GM19023 (cell line): ENCODE measurements around the gene CRYL1.

Experiments used
- ATAC-seq: cut with Tn5 transposase; IDR thresholded peaks from one replicate; pipeline ENCODE4 v1.9.1; 2021; ENCODE audit warnings: mild to moderate bottlenecking, moderate library complexity; ENCODE audit not compliant: unreplicated experiment

CRYL1 gene

GRCh38 chr13:20428666-20429644 is 96.7 kb downstream of the CRYL1 start:
- no peak for ATAC-seq

- ATAC-seq, result no peak
Measured at GRCh38 chr13:20426766-20427448, 98.8 kb downstream of the CRYL1 start.

- ATAC-seq, result peak; percentile 84
Measured at GRCh38 chr13:20425819-20426219, 99.8 kb downstream of the CRYL1 start.

- no peak for ATAC-seq
Measured at GRCh38 chr13:20424949-20425348, 100.7 kb downstream of the CRYL1 start.

GRCh38 chr13:20424559-20424852 is 101.2 kb downstream of the CRYL1 start:
- ATAC-seq, result no peak

- no peak for ATAC-seq
Measured at GRCh38 chr13:20422362-20422761, 103.3 kb downstream of the CRYL1 start.

GRCh38 chr13:20420938-20421337 is 104.7 kb downstream of the CRYL1 start:
- ATAC-seq, result no peak

- ATAC-seq, result no peak
Measured at GRCh38 chr13:20418953-20419352, 106.7 kb downstream of the CRYL1 start.

GRCh38 chr13:20416223-20416745 is 109.4 kb downstream of the CRYL1 start:
- ATAC-seq, result no peak

GRCh38 chr13:20415694-20416107 is 110.0 kb downstream of the CRYL1 start:
- no peak for ATAC-seq

- ATAC-seq, result no peak
Measured at GRCh38 chr13:20415306-20415679, 110.4 kb downstream of the CRYL1 start.

- no peak for ATAC-seq
Measured at GRCh38 chr13:20414546-20415305, 110.9 kb downstream of the CRYL1 start.

- ATAC-seq, result no peak
Measured at GRCh38 chr13:20412691-20413355, 112.8 kb downstream of the CRYL1 start.

GRCh38 chr13:20411638-20412342 is 113.9 kb downstream of the CRYL1 start:
- ATAC-seq, result peak; percentile 99

- no peak for ATAC-seq
Measured at GRCh38 chr13:20410726-20411125, 114.9 kb downstream of the CRYL1 start.

- no peak for ATAC-seq
Measured at GRCh38 chr13:20408181-20408580, 117.5 kb downstream of the CRYL1 start.

- ATAC-seq, result no peak
Measured at GRCh38 chr13:20407759-20408158, 117.9 kb downstream of the CRYL1 start.

- ATAC-seq, result no peak
Measured at GRCh38 chr13:20405691-20406090, 120.0 kb downstream of the CRYL1 start.

- ATAC-seq, result no peak
Measured at GRCh38 chr13:20404488-20405222, 121.0 kb downstream of the CRYL1 start.
